PFSK-1 (cell line): Measurements from ENCODE around the gene PTCH1.

Experiments used
- FOXP2 ChIP-seq: optimal IDR thresholded peaks from 2 replicates; pipeline ENCODE3; 2011; ENCODE audit warnings: borderline replicate concordance, control low read depth, inconsistent platforms; ENCODE audit not compliant: insufficient read depth; ENCODE audit errors: extremely low read length, extremely low read depth
- POLR2AphosphoS5 ChIP-seq: IDR thresholded peaks from 2 replicates; pipeline ENCODE4 v1.6.1; 2012; ENCODE audit warnings: low read depth, mild to moderate bottlenecking, control low read depth, low read length, moderate library complexity
- REST ChIP-seq, 2 experiments: IDR thresholded peaks; 2 replicates each; pipeline versions ENCODE4 v1.6.1 to v1.8.0; 2011 to 2012; ENCODE audit warnings: low read depth in 2 of 2, low read length in 2 of 2, control low read depth in 1 of 2, inconsistent platforms in 1 of 2, mild to moderate bottlenecking in 1 of 2, moderate library complexity in 1 of 2; ENCODE audit not compliant: insufficient read depth in 1 of 2
- SIN3A ChIP-seq: IDR thresholded peaks from 2 replicates; pipeline ENCODE4 v1.6.1; 2012; ENCODE audit warnings: mild to moderate bottlenecking, low read length, moderate library complexity, borderline replicate concordance; ENCODE audit not compliant: insufficient read depth
- TAF1 ChIP-seq: IDR thresholded peaks from 2 replicates; pipeline ENCODE4 v1.6.1; 2012; ENCODE audit warnings: low read length, control low read depth, borderline replicate concordance; ENCODE audit not compliant: insufficient read depth

Gene PTCH1

GRCh38 chr9:95505072-95505716 is 11.6 kb downstream of the PTCH1 start:
- no peak for TF ChIP-seq POLR2AphosphoS5
- no peak for TF ChIP-seq TAF1
- TF ChIP-seq REST (IDR thresholded peaks at IDR 0.05; ENCODE audit: insufficient read depth in 1 of 2, low read depth in 2 of 2, low read length in 2 of 2), result no peak
- TF ChIP-seq FOXP2, result no peak
- TF ChIP-seq SIN3A, result no peak

GRCh38 chr9:95504053-95504963 is 12.5 kb downstream of the PTCH1 start:
- no peak for TF ChIP-seq POLR2AphosphoS5
- TF ChIP-seq TAF1, result no peak
- TF ChIP-seq SIN3A, result no peak

GRCh38 chr9:95503369-95503768 is 13.4 kb downstream of the PTCH1 start:
- TF ChIP-seq REST (IDR thresholded peaks at IDR 0.05; ENCODE audit: insufficient read depth in 1 of 2, low read depth in 2 of 2, low read length in 2 of 2), result no peak
- TF ChIP-seq TAF1, result no peak
- TF ChIP-seq POLR2AphosphoS5, result no peak
- TF ChIP-seq SIN3A, result no peak
- TF ChIP-seq FOXP2, result no peak

- TF ChIP-seq POLR2AphosphoS5 (no peak), SIN3A (no peak), REST (IDR thresholded peaks at IDR 0.05; ENCODE audit: insufficient read depth in 1 of 2, low read depth in 2 of 2, low read length in 2 of 2) (no peak), FOXP2 (no peak)
Observed at GRCh38 chr9:95502248-95502647, 14.5 kb downstream of the PTCH1 start.

- TF ChIP-seq FOXP2 (no peak), POLR2AphosphoS5 (no peak), REST (IDR thresholded peaks at IDR 0.05; ENCODE audit: insufficient read depth in 1 of 2, low read depth in 2 of 2, low read length in 2 of 2) (peak; percentile 58 to 82), SIN3A (peak; percentile 57; the same call in 1 of the 2 replicates)
Observed at GRCh38 chr9:95499847-95500246, 16.9 kb downstream of the PTCH1 start.
